Liver (tissue), 3 donors: Measurements from ENCODE around the gene YTHDF2.

ENCODE experiments used
- CTCF ChIP-seq: fragments of 150-350 bp; IDR thresholded peaks from 2 replicates; pipeline ENCODE4 v1.5.1; 2017; ENCODE audit warnings: improper control_type of control experiment, low read depth, low read length; ENCODE audit not compliant: missing input control
- GABPA ChIP-seq, 2 donors: IDR thresholded peaks in 1 of 2; conservative IDR thresholded peaks in 1 of 2; 2 replicates each; pipeline ENCODE4 v1.6.1; 2016; ENCODE audit warnings: antibody characterized with exemption in 2 of 2, mild to moderate bottlenecking in 1 of 2, moderate library complexity in 1 of 2
- NR2F2 ChIP-seq: IDR thresholded peaks from 2 replicates; pipeline ENCODE4 v1.6.1; 2016; ENCODE audit warnings: antibody characterized with exemption
- donor health status: healthy.
- donor health status: healthy.

- TF ChIP-seq GABPA (IDR thresholded peaks at IDR 0.05 in 1 of 2, conservative IDR thresholded peaks at IDR 0.05 in 1 of 2): no peak
- no peak for TF ChIP-seq NR2F2
- no peak for TF ChIP-seq CTCF
These were observed 44.6 kb downstream of the YTHDF2 start for GRCh38 chr1:28781305-28781704.
